Measurements from ENCODE around the gene OST4.

The OST4 gene

DNA sequence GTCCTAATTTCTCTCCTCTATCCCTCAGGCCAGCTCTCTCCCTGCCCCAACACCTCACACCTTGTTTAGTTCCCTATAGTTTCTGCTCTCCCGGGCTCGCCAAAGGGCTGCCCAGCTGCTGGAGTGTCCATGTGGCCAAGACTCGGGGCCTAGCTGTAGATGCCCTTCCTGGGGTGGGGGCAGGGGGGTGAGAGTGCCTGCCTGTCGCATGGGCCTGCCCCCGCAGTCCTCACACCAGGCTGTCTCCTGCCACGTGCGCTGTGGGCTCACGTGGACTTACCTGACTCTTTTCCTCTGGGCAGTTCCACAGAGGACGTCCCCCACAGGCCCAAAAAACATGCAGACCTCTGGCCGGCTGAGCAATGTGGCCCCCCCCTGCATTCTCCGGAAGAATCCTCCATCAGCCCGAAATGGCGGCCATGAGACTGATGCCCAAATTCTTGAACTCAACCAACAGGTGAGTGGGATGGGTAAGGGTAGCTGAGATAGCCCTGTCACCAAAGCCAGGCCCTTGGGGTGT lies 46.1 kb downstream of the OST4 start:
- no peak for DNase-seq (ENCODE audit: low read depth)

DNA sequence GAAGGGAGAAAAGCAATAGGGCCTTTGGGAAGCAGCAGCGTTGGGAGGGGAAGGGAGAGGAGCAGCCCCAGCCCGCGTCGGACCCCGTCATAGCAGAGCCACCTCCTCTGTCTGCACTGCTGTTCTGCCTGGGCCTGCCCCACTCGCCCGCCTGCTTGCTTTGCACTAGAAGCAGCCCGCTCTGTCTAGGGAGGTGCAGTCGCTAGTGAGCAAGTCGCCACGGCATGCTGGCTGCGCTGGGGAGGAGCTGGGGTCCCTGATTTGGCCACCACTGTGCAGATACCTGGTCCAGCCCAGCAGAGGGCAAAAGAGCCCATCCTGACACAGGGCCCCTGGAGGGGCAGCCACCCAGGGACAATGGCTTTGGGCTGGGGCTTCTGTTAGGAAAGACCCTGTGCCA lies 46.6 kb downstream of the OST4 start:
- DNase-seq (ENCODE audit: low read depth): no peak

DNA sequence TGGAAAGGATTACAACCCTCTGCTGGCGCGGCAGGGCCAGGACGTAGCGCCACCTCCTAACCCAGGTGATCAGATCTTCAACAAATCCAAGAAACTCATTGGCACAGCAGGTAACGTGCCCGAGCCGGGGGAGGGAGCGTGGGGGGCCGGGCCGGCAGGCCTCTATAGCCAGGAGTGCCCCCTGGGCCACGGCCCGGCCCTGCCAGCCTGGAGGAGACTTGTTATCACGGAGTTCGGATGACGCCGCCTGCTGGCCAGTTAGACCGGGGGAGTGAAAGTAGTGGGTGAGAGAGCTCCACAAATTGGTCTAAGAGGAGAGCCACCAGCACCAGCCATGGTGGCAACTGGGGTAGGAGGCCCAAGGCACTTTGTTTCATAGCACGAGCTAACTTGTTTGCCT lies 47.3 kb downstream of the OST4 start:
- no peak for DNase-seq (ENCODE audit: low read depth)

DNA sequence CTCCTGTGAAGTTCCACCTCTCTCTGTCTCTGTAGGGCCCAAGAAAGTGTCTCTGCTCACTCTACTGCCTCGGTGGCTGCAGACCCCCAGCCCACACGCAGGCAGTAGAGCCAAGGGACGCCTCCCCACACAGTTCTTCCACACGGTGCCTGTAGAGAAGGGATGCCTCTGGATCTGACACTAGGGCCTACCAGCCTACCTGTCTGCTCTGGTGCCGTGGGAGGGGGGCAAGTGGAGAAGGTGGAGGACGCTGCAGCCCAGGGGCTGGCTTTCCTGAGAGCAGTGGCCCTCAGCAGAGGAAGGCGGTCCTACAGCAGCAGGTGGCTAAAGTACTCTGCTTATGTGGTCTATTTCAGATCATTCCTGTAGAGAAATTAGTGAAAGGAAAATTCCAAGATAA lies 47.7 kb downstream of the OST4 start:
- DNase-seq (ENCODE audit: low read depth): no peak

DNA sequence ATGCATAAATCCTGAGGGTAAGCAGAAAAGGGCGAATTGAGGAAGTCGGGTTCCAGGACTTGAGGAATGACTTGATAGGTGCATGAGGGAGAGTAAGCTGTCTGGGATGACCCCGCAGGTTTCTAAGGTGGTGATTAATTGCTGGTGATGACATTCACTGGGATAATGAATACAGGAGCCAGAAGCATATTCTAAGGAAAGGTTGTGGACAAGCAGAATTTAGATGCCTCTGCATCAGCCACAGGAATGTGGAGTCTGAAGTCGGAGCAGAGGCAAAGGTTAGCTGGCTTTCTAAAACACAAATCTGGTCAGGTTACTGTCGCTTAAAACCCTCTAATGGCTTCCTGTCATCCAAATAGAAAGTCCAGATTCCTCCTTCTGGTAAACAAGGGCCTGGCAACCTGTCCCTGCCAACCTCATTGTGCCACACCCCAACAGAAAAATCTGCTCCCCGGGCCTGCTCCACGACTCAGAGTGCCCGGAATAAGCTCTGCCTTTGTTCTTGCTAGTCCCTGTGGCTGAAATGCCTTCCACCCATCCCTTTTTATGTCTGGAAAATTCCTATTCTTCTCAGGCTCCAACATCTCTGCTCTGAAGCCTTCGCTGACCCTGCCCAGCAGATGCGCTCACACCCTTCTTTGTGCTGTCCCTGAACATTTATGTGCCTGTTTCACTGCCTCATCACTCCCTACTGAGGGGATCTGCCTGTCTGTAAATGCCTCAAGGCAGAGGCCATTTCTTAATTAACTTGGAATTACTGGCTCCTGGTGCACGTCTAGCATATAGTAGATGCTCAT lies 50.0 kb downstream of the OST4 start:
- DNase-seq (ENCODE audit: low read depth): no peak
